Nephron progenitor cell (in vitro differentiated cells): ENCODE measurements around the gene CENPVL2.
"Not testable (repeated sequence)": the region's sequence is repeated elsewhere in the genome, so short reads cannot be mapped to it uniquely, and the experiment has no call there.

Experiments
- DNase-seq: peaks from one replicate; pipeline ENCODE4 v3.0.0; 2021
- H3K27ac Mint-ChIP-seq: 2 replicates; pipeline ENCODE4 v1.8.0; 2021; ENCODE audit warnings: mild to moderate bottlenecking, moderate library complexity, mixed read lengths
- H3K27me3 Mint-ChIP-seq: 2 replicates; pipeline ENCODE4 v1.8.0; 2021; ENCODE audit warnings: mild to moderate bottlenecking, low read depth, mixed read lengths; ENCODE audit not compliant: poor library complexity
- H3K36me3 Mint-ChIP-seq: 2 replicates; pipeline ENCODE4 v1.8.0; 2021; ENCODE audit warnings: low read depth, mixed read lengths
- H3K4me1 Mint-ChIP-seq: 2 replicates; pipeline ENCODE4 v1.8.0; 2021; ENCODE audit warnings: mixed read lengths
- H3K4me3 Mint-ChIP-seq: 2 replicates; pipeline ENCODE4 v1.8.0; 2021; ENCODE audit warnings: mild to moderate bottlenecking, moderate library complexity, mixed read lengths
- H3K9me3 Mint-ChIP-seq: 2 replicates; pipeline ENCODE4 v1.8.0; 2021; ENCODE audit warnings: mild to moderate bottlenecking, moderate library complexity, mixed read lengths
- TF ChIP-seq, protein P1 (sequence below): fragments of 200-600 bp; sonication (generic); IDR thresholded peaks from 2 replicates; pipeline ENCODE4 v1.5.0; 2021; ENCODE audit warnings: antibody characterized with exemption

CENPVL2 gene

GRCh38 chrX:51682720-51683062, at the start of gene CENPVL2:
Gene CENPVL2 (minus strand): TSS chrX:51682831. CDS start chrX:51682831, 0 bp downstream.
- not testable (repeated sequence) for H3K4me1 Mint-ChIP-seq, H3K4me3 Mint-ChIP-seq

GRCh38 chrX:51728202-51728601, 45.6 kb upstream of the CENPVL2 start:
- no peaks in the 10 kb centered on the region for H3K4me1 Mint-ChIP-seq
- no peak for DNase-seq
- H3K36me3 Mint-ChIP-seq = no peaks in the 10 kb centered on the region
- peaks cover 30% of the 10 kb centered on the region for H3K9me3 Mint-ChIP-seq
- TF ChIP-seq, protein P1, sequence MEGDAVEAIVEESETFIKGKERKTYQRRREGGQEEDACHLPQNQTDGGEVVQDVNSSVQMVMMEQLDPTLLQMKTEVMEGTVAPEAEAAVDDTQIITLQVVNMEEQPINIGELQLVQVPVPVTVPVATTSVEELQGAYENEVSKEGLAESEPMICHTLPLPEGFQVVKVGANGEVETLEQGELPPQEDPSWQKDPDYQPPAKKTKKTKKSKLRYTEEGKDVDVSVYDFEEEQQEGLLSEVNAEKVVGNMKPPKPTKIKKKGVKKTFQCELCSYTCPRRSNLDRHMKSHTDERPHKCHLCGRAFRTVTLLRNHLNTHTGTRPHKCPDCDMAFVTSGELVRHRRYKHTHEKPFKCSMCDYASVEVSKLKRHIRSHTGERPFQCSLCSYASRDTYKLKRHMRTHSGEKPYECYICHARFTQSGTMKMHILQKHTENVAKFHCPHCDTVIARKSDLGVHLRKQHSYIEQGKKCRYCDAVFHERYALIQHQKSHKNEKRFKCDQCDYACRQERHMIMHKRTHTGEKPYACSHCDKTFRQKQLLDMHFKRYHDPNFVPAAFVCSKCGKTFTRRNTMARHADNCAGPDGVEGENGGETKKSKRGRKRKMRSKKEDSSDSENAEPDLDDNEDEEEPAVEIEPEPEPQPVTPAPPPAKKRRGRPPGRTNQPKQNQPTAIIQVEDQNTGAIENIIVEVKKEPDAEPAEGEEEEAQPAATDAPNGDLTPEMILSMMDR = no peak
- H3K4me3 Mint-ChIP-seq = no peak overlapping the region
- peaks cover 20% of the 10 kb centered on the region for H3K27me3 Mint-ChIP-seq
- no peak overlapping the region for H3K27ac Mint-ChIP-seq

More at GRCh38 chrX:51682720-51683062, at the start of gene CENPVL2:
- not testable (repeated sequence) for DNase-seq, H3K27me3 Mint-ChIP-seq, H3K36me3 Mint-ChIP-seq, H3K27ac Mint-ChIP-seq, H3K9me3 Mint-ChIP-seq

GRCh38 chrX:51712943-51713647, 30.5 kb upstream of the CENPVL2 start:
- H3K27me3 Mint-ChIP-seq, H3K4me3 Mint-ChIP-seq, H3K9me3 Mint-ChIP-seq: not testable (repeated sequence)

GRCh38 chrX:51710277-51711164, 27.9 kb upstream of the CENPVL2 start, which contains the start of gene CENPVL1:
Gene CENPVL1 (plus strand): TSS chrX:51710512. CDS start chrX:51710512, 0 bp downstream.
- not testable (repeated sequence) for DNase-seq, H3K4me1 Mint-ChIP-seq, H3K27ac Mint-ChIP-seq, H3K4me3 Mint-ChIP-seq, H3K27me3 Mint-ChIP-seq, H3K36me3 Mint-ChIP-seq, H3K9me3 Mint-ChIP-seq

More at GRCh38 chrX:51712943-51713647, 30.5 kb upstream of the CENPVL2 start:
- H3K36me3 Mint-ChIP-seq, H3K4me1 Mint-ChIP-seq, H3K27ac Mint-ChIP-seq, DNase-seq: not testable (repeated sequence)

- Mint-ChIP-seq H3K4me3 (no peak overlapping the region), H3K36me3 (no peaks in the 10 kb centered on the region), H3K9me3 (peaks cover 25% of the 10 kb centered on the region), H3K27ac (no peak overlapping the region), H3K4me1 (no peaks in the 10 kb centered on the region), H3K27me3 (peaks cover 9% of the 10 kb centered on the region)
- DNase-seq = no peak
- TF ChIP-seq, protein P1 = no peak
These were observed 14.8 kb upstream of the CENPVL2 start for GRCh38 chrX:51697397-51697796.

DNA sequence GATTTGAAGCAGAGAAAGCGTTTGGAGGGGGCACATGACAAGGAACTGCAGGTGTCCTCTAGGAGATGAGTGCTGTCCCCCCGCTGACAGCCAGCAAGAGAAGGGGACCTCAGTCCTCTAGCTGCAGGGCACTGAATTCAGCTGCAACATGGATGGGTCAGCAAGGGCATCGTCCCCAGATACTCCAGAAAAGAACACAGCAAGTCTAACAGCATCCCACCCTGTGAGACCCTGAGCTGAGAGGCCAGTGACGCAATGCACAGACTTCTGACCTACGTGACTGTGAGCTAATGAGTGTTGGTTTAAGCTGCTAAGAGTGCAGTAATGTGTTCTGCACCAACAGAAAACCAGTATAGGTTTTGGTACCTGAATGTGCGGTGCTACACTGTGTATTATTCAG, 11.6 kb upstream of the CENPVL2 start:
- no peaks in the 10 kb centered on the region for H3K4me1 Mint-ChIP-seq
- H3K36me3 Mint-ChIP-seq = no peaks in the 10 kb centered on the region
- TF ChIP-seq, protein P1 = no peak
- H3K4me3 Mint-ChIP-seq = no peak overlapping the region
- no peak overlapping the region for H3K27ac Mint-ChIP-seq
- peaks cover 25% of the 10 kb centered on the region for H3K9me3 Mint-ChIP-seq
- no peak for DNase-seq
- H3K27me3 Mint-ChIP-seq = peaks cover 9% of the 10 kb centered on the region

DNA sequence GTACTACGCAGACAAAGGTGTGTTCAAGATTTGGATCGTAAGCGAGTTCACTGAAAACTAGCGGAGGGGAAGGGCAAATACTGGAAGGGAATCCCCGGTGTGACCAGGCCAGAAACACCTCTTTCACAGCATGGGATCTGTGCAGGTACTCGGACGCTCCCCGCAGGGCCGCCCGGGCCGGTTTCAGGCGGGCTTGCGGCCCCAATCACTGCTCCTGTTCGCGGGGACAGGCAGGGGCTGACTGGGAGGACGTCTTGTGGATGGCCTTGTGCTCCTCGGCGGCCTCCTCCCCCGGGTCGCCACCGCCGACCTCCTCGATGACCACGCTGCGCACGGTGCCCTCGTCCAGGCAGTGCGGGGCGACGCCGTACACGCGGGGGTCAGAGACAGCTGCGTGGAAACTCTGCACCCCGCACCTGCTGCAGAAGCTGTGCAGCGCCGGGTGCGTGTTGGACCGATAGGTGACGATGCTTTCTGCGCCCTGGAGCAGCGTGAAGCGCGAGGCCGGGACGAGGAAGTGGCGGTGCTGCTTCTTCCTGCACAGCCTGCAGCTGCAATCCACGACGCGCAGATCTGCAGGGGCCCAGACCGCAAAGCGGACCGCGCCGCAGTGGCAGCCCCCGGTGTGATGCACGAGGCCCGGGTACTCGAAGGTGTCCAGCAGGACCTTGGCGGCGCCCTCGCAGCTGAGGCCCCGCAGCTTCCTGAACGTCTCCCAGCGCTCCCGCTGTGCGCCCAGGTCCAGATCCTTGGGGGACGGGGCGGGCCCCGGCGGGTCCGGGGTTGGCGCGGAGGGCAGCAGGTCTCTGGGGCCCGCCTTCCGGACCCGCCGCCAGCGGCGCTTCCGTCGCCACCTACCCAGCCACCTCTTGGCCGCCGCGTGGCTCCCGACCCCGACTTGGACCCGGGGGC, 567 bp downstream of the CENPVL2 start:
- not testable (repeated sequence) for H3K27me3 Mint-ChIP-seq, H3K4me3 Mint-ChIP-seq, DNase-seq, H3K4me1 Mint-ChIP-seq, H3K36me3 Mint-ChIP-seq, H3K27ac Mint-ChIP-seq, H3K9me3 Mint-ChIP-seq

DNA sequence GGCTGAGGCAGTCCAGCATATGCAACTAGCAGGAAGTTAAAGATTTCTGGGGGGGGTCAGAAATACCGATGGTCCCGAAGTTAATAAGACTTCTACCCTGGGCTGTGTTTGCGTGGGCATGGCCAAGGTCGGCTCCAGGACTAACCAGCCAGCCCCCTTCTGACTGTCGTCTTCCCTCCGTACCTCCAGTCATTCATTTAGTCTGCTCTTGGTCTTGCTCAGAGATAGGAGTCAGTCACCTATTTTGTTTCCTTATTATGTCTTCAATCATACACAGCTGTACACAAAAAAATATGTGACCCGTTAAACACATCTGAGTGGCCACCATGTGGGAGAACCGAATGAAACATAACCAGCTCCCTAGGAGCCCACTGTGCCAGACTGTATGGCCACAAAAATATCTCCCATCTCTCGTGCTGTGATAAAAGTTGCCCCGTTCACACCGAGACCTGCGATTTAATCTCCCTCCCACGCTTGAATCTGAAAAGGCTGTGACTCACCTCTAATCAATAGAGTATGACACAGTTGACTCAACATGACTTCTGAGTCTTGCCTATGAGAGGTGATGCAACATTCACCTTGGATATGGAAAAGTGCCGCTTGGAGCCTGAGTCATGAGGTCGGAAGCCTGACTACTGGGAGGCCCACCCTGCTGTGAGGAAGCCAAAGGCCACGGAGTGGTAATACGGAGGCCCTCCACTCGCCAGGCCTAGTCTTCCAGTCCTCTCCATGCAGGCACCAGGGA, 2.8 kb downstream of the CENPVL2 start:
- H3K27ac Mint-ChIP-seq, H3K36me3 Mint-ChIP-seq, H3K4me3 Mint-ChIP-seq, DNase-seq, H3K4me1 Mint-ChIP-seq, H3K9me3 Mint-ChIP-seq, H3K27me3 Mint-ChIP-seq: not testable (repeated sequence)
